Measurements from ENCODE around the gene GPR176.

DNA sequence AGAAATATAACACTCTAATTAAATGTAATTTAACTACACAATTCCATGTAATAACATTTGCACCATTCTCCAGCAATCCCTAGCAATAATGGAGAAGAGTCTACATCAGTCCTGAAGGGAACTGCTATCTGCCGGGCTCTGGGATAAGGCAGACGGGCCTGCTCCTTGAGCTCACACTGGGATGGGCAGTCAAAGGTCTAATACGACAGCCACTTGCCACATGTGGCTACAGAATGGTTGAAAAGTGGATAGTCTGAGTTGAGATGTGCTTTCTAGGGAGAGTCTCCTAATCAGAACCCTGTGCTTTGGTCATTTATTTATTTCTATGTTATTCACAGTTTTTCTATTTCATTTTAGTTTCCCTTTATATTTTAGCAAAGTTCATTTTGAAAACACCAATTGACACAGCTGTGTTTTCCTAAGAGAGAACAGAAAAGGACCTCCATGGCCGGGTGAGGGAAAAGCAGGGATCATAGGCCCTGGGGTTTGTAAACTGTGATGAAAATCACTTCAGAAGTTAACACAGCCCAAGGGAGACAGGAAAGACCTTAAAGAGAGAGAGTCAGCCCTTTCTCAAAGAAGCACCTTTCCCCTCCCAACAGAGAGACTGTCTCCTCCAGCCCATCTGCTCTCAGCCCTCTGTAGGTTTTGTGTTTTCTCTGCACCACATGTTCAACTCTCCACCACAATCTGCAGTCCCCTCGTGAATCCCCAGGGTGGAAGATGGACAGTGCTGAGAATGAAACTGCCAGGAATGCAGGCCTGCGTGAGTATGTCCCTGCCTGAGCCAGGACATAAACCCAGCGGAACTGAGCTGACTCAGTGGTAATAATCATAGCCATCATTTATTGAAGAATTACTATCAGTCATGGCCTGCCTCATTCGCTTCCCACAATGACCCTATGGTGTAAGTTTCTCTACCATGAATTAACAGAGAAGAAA, 149.0 kb downstream of the GPR176 start:
- TF ChIP-seq, protein P1, sequence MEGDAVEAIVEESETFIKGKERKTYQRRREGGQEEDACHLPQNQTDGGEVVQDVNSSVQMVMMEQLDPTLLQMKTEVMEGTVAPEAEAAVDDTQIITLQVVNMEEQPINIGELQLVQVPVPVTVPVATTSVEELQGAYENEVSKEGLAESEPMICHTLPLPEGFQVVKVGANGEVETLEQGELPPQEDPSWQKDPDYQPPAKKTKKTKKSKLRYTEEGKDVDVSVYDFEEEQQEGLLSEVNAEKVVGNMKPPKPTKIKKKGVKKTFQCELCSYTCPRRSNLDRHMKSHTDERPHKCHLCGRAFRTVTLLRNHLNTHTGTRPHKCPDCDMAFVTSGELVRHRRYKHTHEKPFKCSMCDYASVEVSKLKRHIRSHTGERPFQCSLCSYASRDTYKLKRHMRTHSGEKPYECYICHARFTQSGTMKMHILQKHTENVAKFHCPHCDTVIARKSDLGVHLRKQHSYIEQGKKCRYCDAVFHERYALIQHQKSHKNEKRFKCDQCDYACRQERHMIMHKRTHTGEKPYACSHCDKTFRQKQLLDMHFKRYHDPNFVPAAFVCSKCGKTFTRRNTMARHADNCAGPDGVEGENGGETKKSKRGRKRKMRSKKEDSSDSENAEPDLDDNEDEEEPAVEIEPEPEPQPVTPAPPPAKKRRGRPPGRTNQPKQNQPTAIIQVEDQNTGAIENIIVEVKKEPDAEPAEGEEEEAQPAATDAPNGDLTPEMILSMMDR (conservative IDR thresholded peaks at IDR 0.05; ENCODE audit: low read length): no peak
- no peak for TF ChIP-seq EZH2phosphoT487 (IDR thresholded peaks at IDR 0.05; ENCODE audit: borderline replicate concordance)
